GM12892 (cell line): ENCODE data around the gene ZSCAN23.

Source experiments
- POLR2A ChIP-seq: IDR thresholded peaks from 2 replicates; pipeline ENCODE4 v1.6.1; 2011; ENCODE audit warnings: low read depth, low read length, control low read depth
- POLR2AphosphoS5 ChIP-seq: IDR thresholded peaks from 2 replicates; pipeline ENCODE4 v1.6.1; 2011; ENCODE audit warnings: low read depth, low read length, control low read depth
- TAF1 ChIP-seq: IDR thresholded peaks from 2 replicates; pipeline ENCODE4 v1.6.1; 2011; ENCODE audit warnings: low read depth, mild to moderate bottlenecking, control low read depth, low read length, borderline replicate concordance

DNA sequence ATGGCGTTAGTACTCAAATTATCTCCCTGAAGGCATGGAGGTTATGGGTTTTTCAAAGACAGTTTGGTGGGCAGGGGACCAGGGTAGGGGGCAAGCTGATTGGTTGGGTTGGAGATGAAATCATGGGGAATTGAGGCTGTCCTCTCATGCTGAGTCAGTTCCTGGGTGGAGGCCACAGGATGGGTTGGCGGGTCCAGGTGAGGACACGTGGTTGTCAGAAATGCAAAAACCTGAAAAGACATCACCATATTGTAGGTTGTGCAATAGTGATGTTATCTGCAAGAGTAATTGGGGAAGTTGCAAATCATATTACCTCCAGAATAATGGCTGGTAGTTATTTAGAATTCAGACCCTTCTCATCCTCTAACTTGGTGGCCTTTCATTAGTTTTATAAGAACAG, 42.2 kb upstream of the ZSCAN23 start:
- TF ChIP-seq POLR2A (no peak), TAF1 (no peak), POLR2AphosphoS5 (no peak)
